GM18951 (cell line): ENCODE measurements around the gene TERF2IP.
A peak's percentile ranks its signal among the peaks of the same experiment; 100 is the strongest.

Experiments
- POLR2A ChIP-seq: IDR thresholded peaks from 4 replicates; pipeline ENCODE4 v1.6.1; 2011; ENCODE audit warnings: mild to moderate bottlenecking; ENCODE audit not compliant: insufficient read length, insufficient read depth; ENCODE audit errors: extremely low read depth
- in situ Hi-C: fragments of 300-500 bp; cut with MboI; formaldehyde crosslinking; loops from one replicate; pipeline ENCODE4 v1.12.0; 2022; ENCODE audit warnings: low sequenced_read_pairs, mixed read lengths, inconsistent platforms; ENCODE audit not compliant: unreplicated experiment

The TERF2IP gene

DNA sequence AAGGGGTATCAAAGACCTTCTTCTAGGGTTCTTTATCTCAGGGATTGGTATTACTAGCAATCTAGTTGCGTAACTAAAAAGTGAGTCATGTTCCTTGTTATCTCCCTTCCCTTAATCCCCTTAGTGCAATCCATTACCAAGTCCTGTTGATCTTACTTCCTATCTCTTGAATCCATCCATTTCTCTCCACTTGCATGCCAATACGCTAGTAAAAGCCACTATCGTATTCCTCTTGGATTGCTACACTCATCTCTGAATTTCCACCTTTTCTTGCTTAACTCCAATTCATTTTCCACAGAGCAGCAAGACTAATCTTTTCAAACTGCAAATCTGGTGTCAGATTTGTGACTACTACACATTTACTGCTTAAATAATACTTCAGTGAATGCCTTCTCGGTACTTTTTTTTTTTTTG, 22.6 kb upstream of the TERF2IP start:
- no peak for TF ChIP-seq POLR2A
- in situ Hi-C loops = no loop called here

DNA sequence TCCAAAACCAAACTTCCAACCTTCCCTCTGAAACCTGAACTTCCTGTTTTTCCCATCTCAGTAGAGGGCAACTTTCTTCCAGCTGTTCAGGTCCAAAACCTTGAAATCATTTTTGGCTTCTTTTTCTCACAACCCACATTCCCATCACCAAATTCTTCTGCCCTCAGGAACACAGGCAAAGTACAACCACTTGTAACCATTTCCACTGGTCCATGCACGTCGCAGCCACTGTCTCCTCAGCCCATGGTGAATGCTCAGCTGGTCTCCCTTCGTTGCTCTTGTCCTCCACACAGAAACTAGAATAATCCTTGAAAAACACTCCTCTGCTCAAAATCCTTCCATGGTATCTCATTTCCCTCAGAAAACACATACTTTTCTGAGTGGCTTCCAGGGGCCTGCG, 20.8 kb upstream of the TERF2IP start:
- in situ Hi-C loops = no loop called here
- TF ChIP-seq POLR2A = no peak

DNA sequence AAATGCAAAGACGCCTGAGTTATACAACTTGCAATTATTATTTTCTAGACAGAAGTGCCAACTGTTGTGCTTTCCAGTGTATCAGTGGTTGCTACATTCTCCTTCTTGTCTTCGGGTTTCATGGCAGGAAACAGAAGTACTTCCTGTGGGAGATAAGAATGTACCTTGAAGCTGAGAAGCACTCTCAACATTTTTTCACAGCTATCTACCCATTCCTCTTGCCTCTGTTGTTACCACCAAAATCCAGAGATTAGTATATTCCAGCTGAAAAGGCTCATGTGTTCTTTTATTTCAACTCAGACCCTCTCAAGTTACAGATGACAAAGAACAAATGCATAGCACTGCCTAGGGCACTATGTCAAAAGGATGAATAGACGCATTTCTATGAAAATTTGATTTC, 19.7 kb upstream of the TERF2IP start:
- in situ Hi-C loops = no loop called here
- no peak for TF ChIP-seq POLR2A

DNA sequence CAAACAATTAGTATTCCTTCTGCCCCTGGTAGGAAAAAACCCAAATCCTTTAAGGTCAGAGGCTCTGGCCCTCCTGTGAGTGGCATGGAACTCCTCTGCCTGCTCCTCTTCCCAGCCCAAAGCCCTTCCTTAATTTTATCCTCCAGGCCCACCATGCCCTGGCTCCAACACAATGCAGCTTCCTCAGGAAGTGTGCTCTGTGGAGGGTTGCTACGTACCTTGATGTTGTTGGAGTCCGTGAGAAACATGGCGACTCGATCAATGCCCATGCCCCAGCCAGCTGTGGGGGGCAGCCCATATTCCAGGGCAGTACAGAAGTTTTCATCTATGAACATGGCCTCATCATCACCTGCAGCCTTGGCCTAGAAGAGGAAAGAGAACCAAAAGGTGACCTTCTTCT, 19.2 kb upstream of the TERF2IP start:
- in situ Hi-C loops = no loop called here
- TF ChIP-seq POLR2A = no peak

DNA sequence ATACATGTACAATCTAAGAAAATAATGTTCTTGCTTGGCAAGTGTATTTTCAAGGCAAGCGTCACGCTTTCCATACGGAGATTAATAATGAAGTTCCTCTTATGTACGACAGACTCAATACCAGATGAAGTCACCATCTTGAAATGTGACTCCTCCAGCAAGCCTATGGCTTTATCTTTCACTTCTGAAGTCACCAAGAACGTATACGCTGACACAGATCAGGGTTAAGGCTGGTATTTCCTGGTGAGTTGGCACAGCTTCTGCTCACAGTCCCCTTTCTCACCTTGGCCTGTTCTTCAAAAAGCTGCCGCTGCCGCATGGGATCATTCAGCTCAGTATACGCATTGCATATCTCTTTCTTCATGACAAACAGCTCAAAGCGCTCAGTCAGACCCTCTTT, 18.4 kb upstream of the TERF2IP start:
- TF ChIP-seq POLR2A = no peak
- in situ Hi-C loops = no loop called here

DNA sequence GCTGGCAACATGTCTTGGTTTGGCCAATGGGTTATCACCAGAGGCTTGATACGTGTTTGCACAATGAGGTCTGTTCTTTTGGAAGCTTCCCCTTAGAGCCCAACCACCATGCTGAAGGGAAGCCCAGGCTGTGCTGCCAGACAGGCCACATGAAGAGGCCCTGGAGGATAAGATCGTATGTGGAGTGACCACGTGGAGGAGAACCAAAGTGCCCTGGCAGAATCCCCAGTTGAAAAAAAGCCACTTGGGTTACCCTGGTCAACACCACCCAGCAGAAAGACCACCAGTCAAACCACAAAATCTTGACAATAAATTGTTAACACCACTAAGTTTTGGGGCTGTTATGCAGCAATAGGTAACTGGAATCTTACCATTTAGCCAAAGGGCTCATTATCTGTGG, 17.5 kb upstream of the TERF2IP start:
- TF ChIP-seq POLR2A = no peak
- in situ Hi-C loops = no loop called here

DNA sequence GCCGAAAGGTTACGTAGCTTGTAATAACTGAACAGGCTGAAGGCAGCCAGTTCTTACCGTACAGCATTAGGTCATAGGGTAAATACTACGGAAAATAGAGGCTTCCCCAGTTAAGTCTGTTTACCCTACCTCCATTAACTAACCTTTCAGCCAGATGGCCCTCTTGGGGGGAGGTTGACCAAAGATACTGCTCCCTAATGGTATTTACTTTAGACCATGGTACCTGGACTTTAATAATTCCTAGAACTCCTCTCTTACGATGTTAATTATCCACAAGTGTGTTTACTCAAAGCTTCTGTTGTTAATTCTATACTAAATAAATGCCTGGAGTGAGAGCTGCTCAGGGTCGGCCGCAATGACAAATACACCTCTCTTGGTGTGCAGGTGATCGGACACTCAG, 14.7 kb upstream of the TERF2IP start:
- TF ChIP-seq POLR2A = no peak
- in situ Hi-C loops = no loop called here

DNA sequence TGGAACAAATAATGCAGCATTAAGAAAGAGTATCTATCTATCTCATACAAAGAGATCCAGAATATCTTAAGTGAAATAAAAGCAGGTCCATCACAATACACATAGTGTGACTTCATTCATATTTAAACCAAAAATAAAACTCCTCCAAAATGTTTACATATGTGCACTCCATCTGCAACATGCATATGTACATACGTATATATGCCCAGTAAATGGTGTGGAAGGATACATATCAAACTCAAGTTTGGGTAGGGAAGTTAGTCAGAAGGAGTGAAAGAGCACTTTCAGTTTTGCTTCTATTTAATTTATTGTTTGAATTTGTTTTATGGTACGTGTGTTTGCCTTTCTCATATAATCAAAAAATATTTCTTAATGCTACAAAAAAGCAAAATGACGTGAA, 12.5 kb upstream of the TERF2IP start:
- no peak for TF ChIP-seq POLR2A
- in situ Hi-C loops = no loop called here

DNA sequence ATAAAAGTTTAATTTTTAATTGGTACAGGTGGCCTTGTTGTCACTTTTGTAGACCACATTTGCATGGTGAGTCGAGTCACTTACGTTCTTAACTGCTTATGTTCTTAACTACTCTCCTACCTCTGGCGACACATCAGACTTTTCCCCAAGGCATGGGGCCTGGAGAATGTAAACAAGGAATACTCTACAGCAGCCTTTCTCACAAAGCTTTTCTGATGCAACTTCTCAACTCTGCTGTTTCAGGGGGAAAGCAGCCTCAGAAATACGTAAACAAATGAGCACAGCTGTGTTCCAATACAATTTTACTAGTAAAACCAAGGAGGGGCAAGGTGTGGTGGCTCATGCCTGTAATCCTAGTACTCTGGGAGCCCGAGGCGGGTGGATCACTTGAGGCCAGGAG, 7.0 kb upstream of the TERF2IP start:
- TF ChIP-seq POLR2A = no peak
- in situ Hi-C loops = loop anchor here (10.0 kb wide), 1 partner anchor 124 kb away; no protein-coding TSS in a partner anchor

DNA sequence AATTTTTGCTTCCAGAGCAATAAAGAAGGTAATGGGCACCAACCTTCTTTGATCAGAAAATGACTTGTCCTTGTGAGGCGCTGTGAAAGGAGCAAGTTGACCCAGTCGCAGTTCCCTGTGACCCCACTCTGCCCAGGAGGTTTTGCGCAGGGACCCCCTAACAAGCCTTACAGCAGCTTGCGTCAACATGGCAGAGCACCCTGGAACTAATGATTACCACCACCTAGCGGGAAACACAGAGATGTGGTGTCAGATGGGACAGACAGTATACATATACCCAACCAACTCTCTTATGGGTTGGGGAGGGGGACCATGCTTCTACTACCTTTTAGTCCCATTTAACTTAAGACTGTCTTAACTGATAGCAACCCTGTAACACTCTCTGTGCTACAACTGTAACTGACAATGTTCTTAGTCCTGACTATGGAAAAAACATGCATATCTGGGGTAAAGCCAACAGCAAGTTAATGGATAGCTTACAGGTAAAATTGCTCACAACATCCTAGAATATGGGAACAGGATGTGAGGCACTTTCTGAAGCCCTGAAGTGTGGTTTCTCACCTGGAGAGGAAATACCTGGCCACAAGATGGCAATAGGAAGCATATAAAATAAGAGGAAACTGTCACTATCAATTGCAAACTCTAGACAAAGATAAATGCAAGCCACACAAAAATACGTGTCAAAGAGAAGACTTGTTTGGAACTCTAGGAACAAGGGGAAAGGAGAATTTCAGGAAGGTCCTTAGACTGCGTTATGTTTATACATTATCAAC, 3.1 kb upstream of the TERF2IP start:
- in situ Hi-C loops = loop anchor here (10.0 kb wide), 1 partner anchor 120 kb away; no protein-coding TSS in a partner anchor
- no peak for TF ChIP-seq POLR2A

DNA sequence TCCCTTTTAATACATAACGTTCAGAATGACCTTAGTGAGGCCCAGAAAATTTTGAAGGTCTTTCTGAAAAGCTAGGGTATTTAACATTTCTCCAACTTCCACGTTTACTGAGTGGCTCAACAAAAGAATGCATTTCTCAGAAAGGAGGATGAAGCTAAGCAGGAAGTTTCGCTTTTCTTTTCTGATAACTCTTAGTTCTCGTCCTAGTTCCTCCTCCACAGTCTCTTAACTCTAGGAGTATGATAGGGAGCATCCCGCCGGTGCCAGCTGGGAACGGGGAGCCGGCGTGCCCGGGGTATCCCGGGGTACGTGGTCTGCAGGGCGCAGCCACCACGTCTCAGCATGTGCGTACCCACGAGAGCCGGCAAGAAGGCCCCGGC, 471 bp upstream of the TERF2IP start:
- in situ Hi-C loops = loop anchor here (10.0 kb wide), 1 partner anchor 118 kb away; no protein-coding TSS in a partner anchor
- TF ChIP-seq POLR2A = no peak

DNA sequence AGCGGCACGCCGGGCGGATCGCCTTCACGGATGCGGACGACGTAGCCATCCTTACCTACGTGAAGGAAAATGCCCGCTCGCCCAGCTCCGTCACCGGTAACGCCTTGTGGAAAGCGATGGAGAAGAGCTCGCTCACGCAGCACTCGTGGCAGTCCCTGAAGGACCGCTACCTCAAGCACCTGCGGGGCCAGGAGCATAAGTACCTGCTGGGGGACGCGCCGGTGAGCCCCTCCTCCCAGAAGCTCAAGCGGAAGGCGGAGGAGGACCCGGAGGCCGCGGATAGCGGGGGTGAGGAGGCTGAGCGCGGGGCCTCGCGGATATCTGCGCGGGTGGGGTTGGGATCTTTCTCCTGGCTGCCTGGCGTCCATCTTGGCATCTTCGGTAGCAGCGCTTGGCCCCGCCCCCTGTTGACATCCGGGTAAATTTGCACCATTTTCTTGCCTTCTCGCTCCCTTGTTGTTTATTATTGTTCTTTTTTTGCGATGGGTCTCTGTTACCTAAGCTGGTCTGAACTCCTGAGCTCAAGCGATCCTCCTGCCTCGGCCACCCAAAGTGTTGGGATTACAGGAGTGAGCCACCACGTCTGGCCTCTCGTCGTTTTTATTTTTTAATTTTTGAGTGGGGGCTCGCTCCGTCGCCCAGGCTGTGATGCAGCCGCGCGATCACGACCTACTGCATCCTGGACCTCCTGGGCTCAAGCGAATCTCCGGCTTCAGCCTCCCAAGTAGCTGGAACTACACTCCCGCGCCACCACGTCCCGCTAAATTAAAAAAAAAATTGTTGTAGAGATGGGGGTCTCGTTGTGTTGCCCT, 898 bp downstream of the TERF2IP start:
- in situ Hi-C loops = loop anchor here (10.0 kb wide), 1 partner anchor 116 kb away; no protein-coding TSS in a partner anchor
- peak; percentile 57 for TF ChIP-seq POLR2A

DNA sequence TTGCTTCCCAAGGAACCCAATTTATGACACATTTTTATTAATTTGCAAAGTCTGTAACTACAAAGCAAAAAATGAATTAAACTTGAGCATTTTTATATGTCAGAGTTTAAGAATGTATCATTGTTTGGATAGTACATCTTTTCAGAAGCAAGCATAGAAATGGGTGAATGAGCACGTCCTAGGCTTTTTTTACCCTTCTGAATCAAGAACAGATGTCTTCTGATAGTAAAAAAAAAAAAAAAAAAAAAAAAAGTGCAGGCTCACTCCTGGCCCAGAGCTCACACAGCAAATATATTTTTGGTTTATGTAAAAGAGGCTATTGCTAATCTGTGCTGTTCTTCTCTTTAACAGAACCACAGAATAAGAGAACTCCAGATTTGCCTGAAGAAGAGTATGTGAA, 6.3 kb downstream of the TERF2IP start:
- no peak for TF ChIP-seq POLR2A
- in situ Hi-C loops = no loop called here

DNA sequence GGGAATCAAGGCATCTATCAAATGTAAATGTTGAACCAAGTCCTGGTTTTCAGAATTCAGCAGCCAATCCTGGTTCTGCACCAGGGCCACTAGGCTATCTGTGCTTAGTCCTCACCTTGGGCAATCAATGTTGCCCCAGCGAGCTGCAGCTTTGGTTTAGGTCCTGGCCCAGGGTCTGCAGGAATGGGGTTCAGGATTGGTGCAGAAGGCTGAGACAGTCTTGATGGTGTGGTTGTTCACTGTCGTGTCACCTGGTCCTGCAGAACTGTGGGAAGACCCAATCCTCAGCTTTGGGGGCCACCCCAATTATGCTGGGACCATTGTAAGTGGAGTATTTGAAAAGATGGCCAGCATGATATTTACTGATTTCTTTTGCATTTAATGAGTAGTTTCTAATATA, 10.6 kb downstream of the TERF2IP start:
- in situ Hi-C loops = no loop called here
- TF ChIP-seq POLR2A = no peak
